Femur (tissue), 1 donor: ENCODE data around the gene TMEM255B.
"Not testable (repeated sequence)": the region's sequence is repeated elsewhere in the genome, so short reads cannot be mapped to it uniquely, and the experiment has no call there.

Experiments used
- DNase-seq: peaks from one replicate; pipeline ENCODE4 v3.0.0-alpha.2; 2017

Gene TMEM255B

GRCh38 chr13:113820813-113821651, 62.0 kb downstream of the TMEM255B start:
- peak; percentile 84 for DNase-seq

- DNase-seq, result no peak
Measured at GRCh38 chr13:113821847-113822246, 62.8 kb downstream of the TMEM255B start.

GRCh38 chr13:113822266-113822665, 63.2 kb downstream of the TMEM255B start:
- DNase-seq, result no peak

GRCh38 chr13:113822956-113823744, 64.1 kb downstream of the TMEM255B start:
- no peak for DNase-seq

GRCh38 chr13:113823771-113824170, 64.7 kb downstream of the TMEM255B start:
- DNase-seq, result no peak

DNA sequence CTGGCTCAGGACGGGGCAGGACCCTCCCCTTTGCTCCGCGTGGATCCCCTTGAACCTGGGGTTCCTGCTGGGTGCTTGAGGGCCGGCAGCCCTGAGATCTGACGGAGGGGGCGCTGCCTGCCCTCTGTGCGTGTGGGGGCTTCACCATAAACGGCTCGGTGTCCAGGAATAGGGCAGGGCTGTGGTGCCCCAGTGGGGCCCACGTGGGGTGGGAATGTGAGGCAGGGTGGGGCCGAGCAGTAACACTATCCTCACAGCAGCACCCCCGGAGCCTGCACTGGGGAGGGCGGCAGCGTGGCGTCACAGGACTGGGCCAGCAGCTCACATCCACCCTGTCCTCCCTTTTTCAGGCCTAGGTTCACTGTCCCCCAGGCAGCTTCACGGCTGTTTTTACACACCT, 66.8 kb downstream of the TMEM255B start:
- DNase-seq, result no peak

DNA sequence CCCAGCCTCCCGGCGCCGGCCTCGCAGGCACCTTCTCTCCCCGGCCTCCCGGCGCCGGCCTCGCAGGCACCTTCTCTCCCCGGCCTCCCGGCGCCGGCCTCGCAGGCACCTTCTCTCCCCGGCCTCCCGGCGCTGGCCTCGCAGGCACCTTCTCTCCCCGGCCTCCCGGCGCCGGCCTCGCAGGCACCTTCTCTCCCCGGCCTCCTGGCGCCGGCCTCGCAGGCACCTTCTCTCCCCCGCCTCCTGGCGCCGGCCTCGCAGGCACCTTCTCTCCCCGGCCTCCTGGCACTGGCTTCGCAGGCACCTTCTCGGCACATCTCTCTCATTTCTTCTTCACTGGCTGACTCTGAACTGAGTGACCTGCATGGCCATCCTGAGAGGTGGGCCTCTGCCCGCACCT, 67.4 kb downstream of the TMEM255B start:
- DNase-seq, result not testable (repeated sequence)

DNA sequence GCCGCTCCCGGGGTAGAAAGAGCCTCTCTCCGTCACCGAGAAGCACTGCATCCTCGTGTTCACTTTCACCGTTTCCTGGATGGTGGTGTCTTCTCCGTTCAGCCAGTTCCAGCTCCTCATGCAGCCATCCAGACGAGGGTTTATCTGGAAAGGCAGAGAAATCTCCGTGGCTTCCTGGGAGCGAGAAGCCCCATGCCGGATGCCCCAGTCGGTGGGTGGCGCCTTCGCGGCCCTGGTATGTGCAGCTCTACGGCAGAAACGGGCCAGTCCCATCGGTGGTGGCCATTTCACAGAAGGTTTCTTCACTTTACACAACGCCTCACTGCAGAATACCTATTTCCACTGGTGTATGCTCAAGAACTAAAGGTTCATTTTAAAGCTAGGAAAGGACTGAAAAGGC, 68.0 kb downstream of the TMEM255B start:
- DNase-seq, result no peak

- no peak for DNase-seq
Measured at GRCh38 chr13:113828282-113828825, 69.3 kb downstream of the TMEM255B start.

DNA sequence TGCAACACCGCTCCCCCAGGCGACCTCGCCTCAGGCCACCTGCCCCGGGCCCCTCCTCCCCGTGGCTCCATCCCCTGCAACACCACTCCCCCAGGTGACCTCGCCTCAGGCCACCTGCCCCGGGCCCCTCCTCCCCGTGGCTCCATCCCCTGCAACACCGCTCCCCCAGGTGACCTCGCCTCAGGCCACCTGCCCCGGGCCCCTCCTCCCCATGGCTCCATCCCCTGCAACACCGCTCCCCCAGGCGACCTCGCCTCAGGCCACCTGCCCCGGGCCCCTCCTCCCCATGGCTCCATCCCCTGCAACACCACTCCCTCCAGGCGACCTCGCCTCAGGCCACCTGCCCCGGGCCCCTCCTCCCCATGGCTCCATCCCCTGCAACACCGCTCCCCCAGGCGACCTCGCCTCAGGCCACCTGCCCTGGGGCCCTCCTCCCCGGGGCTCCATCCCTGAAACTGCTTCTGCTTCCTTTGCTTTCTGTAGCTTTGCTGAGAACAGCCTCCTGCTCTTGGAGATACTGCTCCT, 71.5 kb downstream of the TMEM255B start:
- DNase-seq, result not testable (repeated sequence)

- no peak for DNase-seq
Measured at GRCh38 chr13:113831061-113831460, 72.0 kb downstream of the TMEM255B start.

GRCh38 chr13:113832205-113832604, 73.2 kb downstream of the TMEM255B start:
- no peak for DNase-seq

- no peak for DNase-seq
Measured at GRCh38 chr13:113832631-113833030, 73.6 kb downstream of the TMEM255B start.

DNA sequence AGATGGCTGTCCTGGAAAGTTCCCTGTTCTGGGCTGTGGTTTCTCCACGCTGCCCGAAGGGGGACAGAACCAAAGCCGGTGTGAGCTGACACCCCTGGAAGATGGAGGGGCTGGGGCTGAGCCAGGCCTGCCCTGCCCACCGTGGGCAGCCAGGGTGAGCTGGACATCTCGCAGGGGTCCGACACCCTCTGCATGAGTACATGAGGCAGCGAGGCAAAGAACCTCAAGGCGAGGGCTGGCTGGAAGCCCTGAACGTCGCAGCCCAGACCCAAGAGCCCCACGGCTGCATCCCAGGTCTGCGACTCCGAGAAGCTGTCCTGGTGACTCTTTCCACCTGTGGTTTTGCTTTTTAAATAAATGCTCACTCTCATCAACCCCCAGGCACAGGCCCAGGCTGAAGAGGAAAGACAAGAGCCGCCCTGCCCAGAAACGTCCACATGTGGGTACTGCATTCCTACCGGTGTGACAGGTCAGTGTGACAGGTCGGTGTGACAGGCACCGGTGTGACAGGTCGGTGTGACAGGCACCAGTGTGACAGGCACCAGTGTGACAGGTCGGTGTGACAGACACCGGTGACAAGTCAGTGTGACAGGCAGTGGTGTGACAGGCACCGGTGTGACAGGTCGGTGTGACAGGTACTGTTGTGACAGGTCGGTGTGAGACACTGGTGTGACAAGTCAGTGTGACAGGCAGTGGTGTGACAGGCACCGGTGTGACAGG, 74.2 kb downstream of the TMEM255B start:
- no peak for DNase-seq

GRCh38 chr13:113834006-113834405, 75.0 kb downstream of the TMEM255B start:
- DNase-seq, result not testable (repeated sequence)

- DNase-seq, result no peak
Measured at GRCh38 chr13:113834496-113835200, 75.6 kb downstream of the TMEM255B start.

GRCh38 chr13:113835461-113836270, 76.6 kb downstream of the TMEM255B start:
- DNase-seq, result no peak

DNA sequence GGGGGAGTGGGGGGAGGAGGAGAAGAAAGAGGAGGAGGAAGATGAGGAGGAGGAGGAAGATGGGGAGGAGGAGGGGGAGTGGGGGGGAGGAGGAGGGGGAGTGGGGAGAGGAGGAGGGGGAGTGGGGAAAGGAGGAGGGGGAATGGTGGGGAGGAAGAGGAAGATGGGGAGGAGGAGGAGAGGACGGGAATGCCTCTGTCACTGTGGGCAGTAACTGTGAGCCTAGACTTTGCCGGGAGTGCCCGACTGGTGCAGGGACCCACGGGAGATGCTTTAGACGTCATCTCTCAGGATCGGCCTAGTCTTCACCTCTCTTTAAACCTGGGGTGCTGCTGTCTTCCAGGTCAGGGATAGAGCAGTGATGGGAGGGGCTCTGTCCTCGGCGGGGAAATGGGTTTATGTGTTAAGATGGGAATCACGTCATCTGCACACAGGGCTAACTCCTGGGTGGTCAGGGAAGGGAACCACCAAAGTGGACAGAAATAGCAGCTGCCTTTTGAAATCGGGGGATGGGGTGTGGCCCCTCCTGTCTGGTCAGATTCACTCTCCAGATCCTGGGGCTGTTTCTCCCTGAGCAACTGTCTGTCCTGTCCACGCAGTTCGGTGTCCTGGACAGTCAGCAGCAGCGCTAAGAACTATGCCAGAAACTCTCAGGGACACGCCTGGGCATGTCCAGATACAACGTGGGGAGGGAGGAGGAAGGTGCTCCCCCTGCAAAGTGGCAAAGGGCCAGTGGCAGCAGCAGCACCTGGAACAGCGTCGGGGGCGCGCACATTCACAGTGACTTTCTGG, 77.9 kb downstream of the TMEM255B start:
- DNase-seq, result peak; percentile 67

GRCh38 chr13:113837560-113838355, 78.7 kb downstream of the TMEM255B start:
- DNase-seq, result peak; percentile 90
